Measurements from ENCODE around the gene NTSR1. TPM values are rescaled to one million over a fixed set of nuclear protein-coding genes. Genes with fewer than 3 reads are reported as not detected.

Gene NTSR1
- total and polyA plus RNA-seq, 3 donors from 2014 or later: 0.41 to 1.3 (median 0.81) TPM

DNA sequence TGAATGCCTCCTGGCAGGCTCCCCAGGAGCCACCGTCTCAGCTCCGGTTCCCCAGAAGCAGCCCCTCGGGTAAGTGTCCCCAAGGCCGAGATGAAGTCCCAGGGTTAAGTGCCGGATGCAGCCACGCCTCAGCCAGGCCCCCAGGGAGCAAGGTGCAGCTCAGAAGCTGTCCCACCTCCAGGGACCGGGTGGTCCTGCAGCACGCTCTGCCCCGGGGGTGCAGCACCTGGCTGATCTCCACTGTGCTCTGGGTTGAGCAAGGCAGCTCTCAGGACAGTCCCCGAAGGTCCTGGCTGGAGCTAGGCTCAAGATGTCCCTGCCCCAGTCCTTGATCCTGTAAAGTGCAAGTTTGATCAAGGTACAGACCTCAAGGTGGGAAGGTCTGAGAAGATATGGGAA is 15.1 kb upstream of the NTSR1 start:
- Histone ChIP-seq H3K36me3 (ENCODE audit: low read depth, missing control alignments) (no peaks in the 10 kb centered on the region), H3K4me1 (no peaks in the 10 kb centered on the region), H3K27me3 (no peaks in the 10 kb centered on the region), H3K9me3 (no peaks in the 10 kb centered on the region), H3K27ac (no peak overlapping the region), H3K4me3 (no peak overlapping the region)
- intact Hi-C loops (cut with DNase I; ENCODE audit: low total_unique reads): no loop called here
- TF ChIP-seq POLR2A (IDR thresholded peaks at IDR 0.05): no peak
- TF ChIP-seq, protein P1, sequence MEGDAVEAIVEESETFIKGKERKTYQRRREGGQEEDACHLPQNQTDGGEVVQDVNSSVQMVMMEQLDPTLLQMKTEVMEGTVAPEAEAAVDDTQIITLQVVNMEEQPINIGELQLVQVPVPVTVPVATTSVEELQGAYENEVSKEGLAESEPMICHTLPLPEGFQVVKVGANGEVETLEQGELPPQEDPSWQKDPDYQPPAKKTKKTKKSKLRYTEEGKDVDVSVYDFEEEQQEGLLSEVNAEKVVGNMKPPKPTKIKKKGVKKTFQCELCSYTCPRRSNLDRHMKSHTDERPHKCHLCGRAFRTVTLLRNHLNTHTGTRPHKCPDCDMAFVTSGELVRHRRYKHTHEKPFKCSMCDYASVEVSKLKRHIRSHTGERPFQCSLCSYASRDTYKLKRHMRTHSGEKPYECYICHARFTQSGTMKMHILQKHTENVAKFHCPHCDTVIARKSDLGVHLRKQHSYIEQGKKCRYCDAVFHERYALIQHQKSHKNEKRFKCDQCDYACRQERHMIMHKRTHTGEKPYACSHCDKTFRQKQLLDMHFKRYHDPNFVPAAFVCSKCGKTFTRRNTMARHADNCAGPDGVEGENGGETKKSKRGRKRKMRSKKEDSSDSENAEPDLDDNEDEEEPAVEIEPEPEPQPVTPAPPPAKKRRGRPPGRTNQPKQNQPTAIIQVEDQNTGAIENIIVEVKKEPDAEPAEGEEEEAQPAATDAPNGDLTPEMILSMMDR (IDR thresholded peaks at IDR 0.05): no peak
- DNase-seq: no peak
- WGBS, 2 donors: 79 to 80% methylated on average over 9 to 10 of the region's 10 CpGs

- Histone ChIP-seq H3K27ac (no peak overlapping the region), H3K4me3 (no peak overlapping the region), H3K27me3 (no peaks in the 10 kb centered on the region), H3K36me3 (ENCODE audit: low read depth, missing control alignments) (no peaks in the 10 kb centered on the region), H3K9me3 (no peaks in the 10 kb centered on the region), H3K4me1 (no peaks in the 10 kb centered on the region)
- DNase-seq: no peak
- 79 to 82% methylated on average over 4 to 10 of the region's 10 CpGs for WGBS, 2 donors
- TF ChIP-seq, protein P1 (IDR thresholded peaks at IDR 0.05): no peak
- no peak for TF ChIP-seq POLR2A (IDR thresholded peaks at IDR 0.05)
- intact Hi-C loops (cut with DNase I; ENCODE audit: low total_unique reads): no loop called here
These were observed 14.5 kb upstream of the NTSR1 start for GRCh38 chr20:62694106-62694505.

- no peaks in the 10 kb centered on the region for H3K36me3 ChIP-seq (ENCODE audit: low read depth, missing control alignments)
- no peak overlapping the region for H3K27ac ChIP-seq
- no peaks in the 10 kb centered on the region for H3K9me3 ChIP-seq
- H3K4me3 ChIP-seq: no peak overlapping the region
- TF ChIP-seq, protein P1 (IDR thresholded peaks at IDR 0.05): no peak
- no peak for TF ChIP-seq POLR2A (IDR thresholded peaks at IDR 0.05)
- intact Hi-C loops (cut with DNase I; ENCODE audit: low total_unique reads): no loop called here
- no peaks in the 10 kb centered on the region for H3K4me1 ChIP-seq
- no peak for DNase-seq
- WGBS, 2 donors: 83 to 93% methylated on average over 15 of the region's 15 CpGs
- H3K27me3 ChIP-seq: no peaks in the 10 kb centered on the region
These were observed 13.8 kb upstream of the NTSR1 start for GRCh38 chr20:62694868-62695267.

DNA sequence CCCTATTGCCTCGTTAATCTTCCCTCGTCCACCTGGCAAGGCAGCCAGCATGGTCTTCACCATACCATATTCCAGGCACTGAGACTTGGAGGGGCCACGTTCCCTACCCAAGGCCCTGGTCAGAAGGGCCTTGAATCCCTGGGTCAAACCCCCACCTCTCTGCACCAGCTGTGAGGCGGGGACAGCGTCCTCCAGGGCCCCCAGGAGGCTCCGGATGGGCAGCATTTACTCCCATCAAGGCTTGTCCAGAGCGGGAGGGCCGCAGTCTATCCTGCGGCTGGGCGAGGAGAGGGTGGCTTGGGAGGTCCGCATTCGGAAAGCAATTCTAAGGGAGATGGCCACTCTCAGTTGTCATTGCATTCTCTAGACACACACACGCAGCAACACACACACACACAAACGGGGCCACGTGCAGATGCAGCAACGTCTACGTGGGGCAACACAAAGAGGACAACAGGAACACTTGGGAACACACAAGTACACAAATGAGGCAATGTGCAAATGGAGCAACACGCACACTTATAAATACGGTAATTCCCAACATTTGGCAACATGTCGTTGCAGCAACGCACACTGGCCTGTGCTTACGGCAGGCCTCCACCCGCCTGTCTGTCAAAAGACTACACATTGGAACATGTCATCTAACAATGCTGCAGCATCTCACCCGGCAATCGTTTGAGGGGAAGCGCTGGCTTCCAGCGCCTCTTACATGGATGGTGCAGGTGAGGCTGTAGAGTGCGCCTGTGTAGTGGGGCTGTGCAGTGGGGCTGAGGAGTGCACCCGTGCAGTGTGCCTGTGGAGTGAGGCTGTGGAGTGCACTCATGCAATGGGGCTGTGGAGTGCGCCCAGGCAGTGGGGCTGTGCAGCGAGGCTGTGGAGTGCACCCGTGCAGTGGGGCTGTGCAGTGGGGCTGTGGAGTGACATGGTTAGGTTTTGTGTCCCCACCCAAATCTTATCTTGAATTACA is 12.9 kb upstream of the NTSR1 start:
- WGBS, 2 donors: 90 to 91% methylated on average over 32 of the region's 32 CpGs
- no peak for TF ChIP-seq POLR2A (IDR thresholded peaks at IDR 0.05)
- TF ChIP-seq, protein P1 (IDR thresholded peaks at IDR 0.05): no peak

More for the DNA sequence above, 12.9 kb upstream of the NTSR1 start:
- Histone ChIP-seq H3K36me3 (ENCODE audit: low read depth, missing control alignments) (no peaks in the 10 kb centered on the region), H3K27ac (no peak overlapping the region), H3K9me3 (no peaks in the 10 kb centered on the region), H3K4me3 (no peak overlapping the region), H3K27me3 (no peaks in the 10 kb centered on the region), H3K4me1 (no peaks in the 10 kb centered on the region)
- no peak for DNase-seq
- intact Hi-C loops (cut with DNase I; ENCODE audit: low total_unique reads): no loop called here

Data from testis (tissue), 3 donors.